HEK293 (cell line): ENCODE results near the gene TSEN2.

Source experiments
- FEZF1 ChIP-seq: fragments of 450-650 bp; formaldehyde crosslinking; IDR thresholded peaks from 2 replicates; pipeline ENCODE4 v1.5.1; 2016; ENCODE audit warnings: missing biosample characterization, missing genetic modification characterization
- HOXC10 ChIP-seq: sonication (generic); formaldehyde crosslinking; IDR thresholded peaks from 2 replicates; pipeline ENCODE4 v1.8.1; 2023; ENCODE audit warnings: mild to moderate bottlenecking, missing genetic modification reagents
- HOXD13 ChIP-seq: sonication (generic); formaldehyde crosslinking; IDR thresholded peaks from 2 replicates; pipeline ENCODE4 v1.8.0; 2022; ENCODE audit warnings: missing genetic modification reagents, borderline replicate concordance
- KLF1 ChIP-seq: fragments of 450-650 bp; formaldehyde crosslinking; IDR thresholded peaks from 2 replicates; pipeline ENCODE4 v1.5.1; 2016; ENCODE audit warnings: missing biosample characterization, missing genetic modification characterization
- MZF1 ChIP-seq: fragments of 450-650 bp; formaldehyde crosslinking; IDR thresholded peaks from 2 replicates; pipeline ENCODE4 v1.5.1; 2017; ENCODE audit warnings: missing biosample characterization, missing genetic modification characterization, borderline replicate concordance
- ZBTB17 ChIP-seq: fragments of 450-650 bp; formaldehyde crosslinking; IDR thresholded peaks from 2 replicates; pipeline ENCODE4 v1.5.1; 2016; ENCODE audit warnings: missing biosample characterization, missing genetic modification characterization
- ZNF175 ChIP-seq: fragments of 450-650 bp; formaldehyde crosslinking; IDR thresholded peaks from 2 replicates; pipeline ENCODE4 v1.5.1; 2016; ENCODE audit warnings: missing biosample characterization, missing genetic modification characterization
- ZNF335 ChIP-seq: fragments of 450-650 bp; formaldehyde crosslinking; conservative IDR thresholded peaks from 2 replicates; pipeline ENCODE4 v1.5.1; 2016; ENCODE audit warnings: missing biosample characterization, missing genetic modification characterization
- ZNF391 ChIP-seq: fragments of 450-650 bp; formaldehyde crosslinking; IDR thresholded peaks from 2 replicates; pipeline ENCODE4 v1.5.1; 2016; ENCODE audit warnings: low read depth, missing biosample characterization, missing genetic modification characterization, borderline replicate concordance
- ZNF404 ChIP-seq: fragments of 450-650 bp; formaldehyde crosslinking; IDR thresholded peaks from 2 replicates; pipeline ENCODE4 v1.5.1; 2017; ENCODE audit warnings: missing biosample characterization, missing genetic modification characterization
- ZNF416 ChIP-seq: fragments of 450-650 bp; formaldehyde crosslinking; IDR thresholded peaks from 2 replicates; pipeline ENCODE4 v1.5.1; 2016; ENCODE audit warnings: missing biosample characterization, missing genetic modification characterization
- ZNF473 ChIP-seq: fragments of 450-650 bp; formaldehyde crosslinking; IDR thresholded peaks from 2 replicates; pipeline ENCODE4 v1.5.1; 2017; ENCODE audit warnings: missing biosample characterization, missing genetic modification characterization
- ZNF555 ChIP-seq: fragments of 450-650 bp; formaldehyde crosslinking; conservative IDR thresholded peaks from 2 replicates; pipeline ENCODE4 v1.5.1; 2017; ENCODE audit warnings: missing biosample characterization, mild to moderate bottlenecking, missing genetic modification characterization, inconsistent platforms
- ZNF585B ChIP-seq: fragments of 450-650 bp; formaldehyde crosslinking; IDR thresholded peaks from 2 replicates; pipeline ENCODE4 v1.5.1; 2016; ENCODE audit warnings: missing biosample characterization, missing genetic modification characterization
- ZNF747 ChIP-seq: fragments of 450-650 bp; formaldehyde crosslinking; IDR thresholded peaks from 2 replicates; pipeline ENCODE4 v1.5.1; 2016; ENCODE audit warnings: missing biosample characterization, missing genetic modification characterization
- ZSCAN30 ChIP-seq: fragments of 450-650 bp; IDR thresholded peaks from 2 replicates; pipeline ENCODE4 v1.5.1; 2018; ENCODE audit warnings: missing biosample characterization, mild to moderate bottlenecking, missing genetic modification characterization, moderate library complexity
- TF ChIP-seq, protein P1 (sequence below): fragments of 450-650 bp; formaldehyde crosslinking; IDR thresholded peaks from 2 replicates; pipeline ENCODE4 v1.5.1; 2016; ENCODE audit warnings: missing biosample characterization, missing genetic modification characterization, borderline replicate concordance
- TF ChIP-seq, protein P2 (sequence below): fragments of 450-650 bp; formaldehyde crosslinking; conservative IDR thresholded peaks from 2 replicates; pipeline ENCODE4 v1.5.1; 2016; ENCODE audit warnings: low read depth, missing biosample characterization, missing genetic modification characterization
- TF ChIP-seq, protein P3 (sequence below): fragments of 450-650 bp; formaldehyde crosslinking; IDR thresholded peaks from 2 replicates; pipeline ENCODE4 v1.5.1; 2016; ENCODE audit warnings: missing biosample characterization, missing genetic modification characterization
- TF ChIP-seq, protein P4 (sequence below): fragments of 450-650 bp; formaldehyde crosslinking; IDR thresholded peaks from 2 replicates; pipeline ENCODE4 v1.5.1; 2016; ENCODE audit warnings: missing biosample characterization, missing genetic modification characterization
- TF ChIP-seq, protein P5 (sequence below): fragments of 450-650 bp; formaldehyde crosslinking; IDR thresholded peaks from 2 replicates; pipeline ENCODE4 v1.5.1; 2016; ENCODE audit warnings: missing biosample characterization, missing genetic modification characterization, borderline replicate concordance

Gene TSEN2

DNA sequence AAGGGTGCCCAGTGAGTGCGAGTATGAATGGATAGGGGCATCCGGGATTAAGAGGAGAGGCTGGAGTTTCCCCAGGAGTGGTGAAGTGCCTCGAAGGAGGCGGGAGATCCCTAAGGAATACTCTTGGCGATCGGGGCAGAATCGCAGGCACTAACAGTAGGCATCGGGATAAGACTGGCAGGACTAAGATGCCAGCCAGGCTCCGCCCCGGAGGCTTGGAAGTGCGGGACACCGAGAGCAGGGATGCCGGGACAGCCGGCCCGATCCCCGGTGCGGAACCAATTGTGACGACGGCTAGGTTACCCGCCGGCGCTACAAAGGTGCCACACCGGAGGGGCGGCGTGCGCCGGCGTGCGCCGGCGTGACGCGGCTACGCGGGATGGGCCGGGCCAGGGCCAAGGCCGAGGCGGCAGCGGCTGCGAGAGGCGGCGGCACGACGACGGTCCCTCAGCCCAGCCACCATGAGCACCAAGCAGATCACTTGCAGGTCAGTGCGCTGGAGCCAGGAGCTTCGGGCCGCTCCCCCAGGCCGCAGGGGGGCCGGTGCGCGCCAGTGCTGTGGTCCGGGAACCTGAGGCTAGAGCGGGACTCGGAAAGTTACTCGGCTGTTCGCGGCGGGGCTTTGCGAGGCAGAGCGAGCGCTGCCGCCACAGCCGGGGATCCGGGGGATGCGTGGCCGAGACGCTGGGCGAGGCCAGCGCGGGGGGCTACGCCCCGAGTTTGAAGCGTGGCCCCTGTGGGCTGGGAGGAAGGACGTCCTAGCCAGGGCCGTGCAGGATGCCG, 72.6 kb downstream of the TSEN2 start, which contains the start of gene MKRN2 (continued):
- TF ChIP-seq, protein P1, sequence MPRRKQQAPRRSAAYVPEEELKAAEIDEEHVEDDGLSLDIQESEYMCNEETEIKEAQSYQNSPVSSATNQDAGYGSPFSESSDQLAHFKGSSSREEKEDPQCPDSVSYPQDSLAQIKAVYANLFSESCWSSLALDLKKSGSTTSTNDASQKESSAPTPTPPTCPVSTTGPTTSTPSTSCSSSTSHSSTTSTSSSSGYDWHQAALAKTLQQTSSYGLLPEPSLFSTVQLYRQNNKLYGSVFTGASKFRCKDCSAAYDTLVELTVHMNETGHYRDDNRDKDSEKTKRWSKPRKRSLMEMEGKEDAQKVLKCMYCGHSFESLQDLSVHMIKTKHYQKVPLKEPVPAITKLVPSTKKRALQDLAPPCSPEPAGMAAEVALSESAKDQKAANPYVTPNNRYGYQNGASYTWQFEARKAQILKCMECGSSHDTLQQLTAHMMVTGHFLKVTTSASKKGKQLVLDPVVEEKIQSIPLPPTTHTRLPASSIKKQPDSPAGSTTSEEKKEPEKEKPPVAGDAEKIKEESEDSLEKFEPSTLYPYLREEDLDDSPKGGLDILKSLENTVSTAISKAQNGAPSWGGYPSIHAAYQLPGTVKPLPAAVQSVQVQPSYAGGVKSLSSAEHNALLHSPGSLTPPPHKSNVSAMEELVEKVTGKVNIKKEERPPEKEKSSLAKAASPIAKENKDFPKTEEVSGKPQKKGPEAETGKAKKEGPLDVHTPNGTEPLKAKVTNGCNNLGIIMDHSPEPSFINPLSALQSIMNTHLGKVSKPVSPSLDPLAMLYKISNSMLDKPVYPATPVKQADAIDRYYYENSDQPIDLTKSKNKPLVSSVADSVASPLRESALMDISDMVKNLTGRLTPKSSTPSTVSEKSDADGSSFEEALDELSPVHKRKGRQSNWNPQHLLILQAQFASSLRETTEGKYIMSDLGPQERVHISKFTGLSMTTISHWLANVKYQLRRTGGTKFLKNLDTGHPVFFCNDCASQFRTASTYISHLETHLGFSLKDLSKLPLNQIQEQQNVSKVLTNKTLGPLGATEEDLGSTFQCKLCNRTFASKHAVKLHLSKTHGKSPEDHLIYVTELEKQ (tag by site-specific recombination) = peak; percentile 57; the same call in 1 of the 2 replicates
- TF ChIP-seq, protein P2, sequence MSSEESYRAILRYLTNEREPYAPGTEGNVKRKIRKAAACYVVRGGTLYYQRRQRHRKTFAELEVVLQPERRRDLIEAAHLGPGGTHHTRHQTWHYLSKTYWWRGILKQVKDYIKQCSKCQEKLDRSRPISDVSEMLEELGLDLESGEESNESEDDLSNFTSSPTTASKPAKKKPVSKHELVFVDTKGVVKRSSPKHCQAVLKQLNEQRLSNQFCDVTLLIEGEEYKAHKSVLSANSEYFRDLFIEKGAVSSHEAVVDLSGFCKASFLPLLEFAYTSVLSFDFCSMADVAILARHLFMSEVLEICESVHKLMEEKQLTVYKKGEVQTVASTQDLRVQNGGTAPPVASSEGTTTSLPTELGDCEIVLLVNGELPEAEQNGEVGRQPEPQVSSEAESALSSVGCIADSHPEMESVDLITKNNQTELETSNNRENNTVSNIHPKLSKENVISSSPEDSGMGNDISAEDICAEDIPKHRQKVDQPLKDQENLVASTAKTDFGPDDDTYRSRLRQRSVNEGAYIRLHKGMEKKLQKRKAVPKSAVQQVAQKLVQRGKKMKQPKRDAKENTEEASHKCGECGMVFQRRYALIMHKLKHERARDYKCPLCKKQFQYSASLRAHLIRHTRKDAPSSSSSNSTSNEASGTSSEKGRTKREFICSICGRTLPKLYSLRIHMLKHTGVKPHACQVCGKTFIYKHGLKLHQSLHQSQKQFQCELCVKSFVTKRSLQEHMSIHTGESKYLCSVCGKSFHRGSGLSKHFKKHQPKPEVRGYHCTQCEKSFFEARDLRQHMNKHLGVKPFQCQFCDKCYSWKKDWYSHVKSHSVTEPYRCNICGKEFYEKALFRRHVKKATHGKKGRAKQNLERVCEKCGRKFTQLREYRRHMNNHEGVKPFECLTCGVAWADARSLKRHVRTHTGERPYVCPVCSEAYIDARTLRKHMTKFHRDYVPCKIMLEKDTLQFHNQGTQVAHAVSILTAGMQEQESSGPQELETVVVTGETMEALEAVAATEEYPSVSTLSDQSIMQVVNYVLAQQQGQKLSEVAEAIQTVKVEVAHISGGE (tag by site-specific recombination) = peak; percentile 99
- TF ChIP-seq KLF1 (tag by site-specific recombination) (peak; percentile 65), HOXC10 (no peak), FEZF1 (tag by site-specific recombination) (no peak), ZNF555 (no peak), ZSCAN30 (peak; percentile 99), ZNF175 (tag by site-specific recombination) (no peak), HOXD13 (CRISPR knock-in tag) (no peak), ZNF335 (tag by site-specific recombination) (peak; percentile 98), ZNF404 (tag by site-specific recombination) (no peak), ZNF473 (tag by site-specific recombination) (no peak), ZNF391 (tag by site-specific recombination) (peak; percentile 90; the same call in 1 of the 2 replicates), MZF1 (tag by site-specific recombination) (peak; percentile 88; the same call in 1 of the 2 replicates), ZNF747 (tag by site-specific recombination) (no peak), ZBTB17 (tag by site-specific recombination) (peak; percentile 86), ZNF416 (no peak), ZNF585B (no peak)
- TF ChIP-seq, protein P3, sequence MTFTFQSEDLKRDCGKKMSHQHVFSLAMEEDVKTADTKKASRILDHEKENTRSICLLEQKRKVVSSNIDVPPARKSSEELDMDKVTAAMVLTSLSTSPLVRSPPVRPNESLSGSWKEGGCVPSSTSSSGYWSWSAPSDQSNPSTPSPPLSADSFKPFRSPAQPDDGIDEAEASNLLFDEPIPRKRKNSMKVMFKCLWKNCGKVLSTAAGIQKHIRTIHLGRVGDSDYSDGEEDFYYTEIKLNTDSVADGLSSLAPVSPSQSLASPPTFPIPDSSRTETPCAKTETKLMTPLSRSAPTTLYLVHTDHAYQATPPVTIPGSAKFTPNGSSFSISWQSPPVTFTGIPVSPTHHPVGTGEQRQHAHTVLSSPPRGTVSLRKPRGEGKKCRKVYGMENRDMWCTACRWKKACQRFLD (tag by site-specific recombination) = 0 out of 2 replicates have a peak, but pooled peaks have one; percentile 30
- TF ChIP-seq, protein P4, sequence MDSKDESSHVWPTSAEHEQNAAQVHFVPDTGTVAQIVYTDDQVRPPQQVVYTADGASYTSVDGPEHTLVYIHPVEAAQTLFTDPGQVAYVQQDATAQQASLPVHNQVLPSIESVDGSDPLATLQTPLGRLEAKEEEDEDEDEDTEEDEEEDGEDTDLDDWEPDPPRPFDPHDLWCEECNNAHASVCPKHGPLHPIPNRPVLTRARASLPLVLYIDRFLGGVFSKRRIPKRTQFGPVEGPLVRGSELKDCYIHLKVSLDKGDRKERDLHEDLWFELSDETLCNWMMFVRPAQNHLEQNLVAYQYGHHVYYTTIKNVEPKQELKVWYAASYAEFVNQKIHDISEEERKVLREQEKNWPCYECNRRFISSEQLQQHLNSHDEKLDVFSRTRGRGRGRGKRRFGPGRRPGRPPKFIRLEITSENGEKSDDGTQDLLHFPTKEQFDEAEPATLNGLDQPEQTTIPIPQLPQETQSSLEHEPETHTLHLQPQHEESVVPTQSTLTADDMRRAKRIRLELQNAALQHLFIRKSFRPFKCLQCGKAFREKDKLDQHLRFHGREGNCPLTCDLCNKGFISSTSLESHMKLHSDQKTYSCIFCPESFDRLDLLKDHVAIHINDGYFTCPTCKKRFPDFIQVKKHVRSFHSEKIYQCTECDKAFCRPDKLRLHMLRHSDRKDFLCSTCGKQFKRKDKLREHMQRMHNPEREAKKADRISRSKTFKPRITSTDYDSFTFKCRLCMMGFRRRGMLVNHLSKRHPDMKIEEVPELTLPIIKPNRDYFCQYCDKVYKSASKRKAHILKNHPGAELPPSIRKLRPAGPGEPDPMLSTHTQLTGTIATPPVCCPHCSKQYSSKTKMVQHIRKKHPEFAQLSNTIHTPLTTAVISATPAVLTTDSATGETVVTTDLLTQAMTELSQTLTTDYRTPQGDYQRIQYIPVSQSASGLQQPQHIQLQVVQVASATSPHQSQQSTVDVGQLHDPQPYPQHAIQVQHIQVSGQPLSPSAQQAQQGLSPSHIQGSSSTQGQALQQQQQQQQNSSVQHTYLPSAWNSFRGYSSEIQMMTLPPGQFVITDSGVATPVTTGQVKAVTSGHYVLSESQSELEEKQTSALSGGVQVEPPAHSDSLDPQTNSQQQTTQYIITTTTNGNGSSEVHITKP (tag by site-specific recombination) = peak; percentile 68
- TF ChIP-seq, protein P5, sequence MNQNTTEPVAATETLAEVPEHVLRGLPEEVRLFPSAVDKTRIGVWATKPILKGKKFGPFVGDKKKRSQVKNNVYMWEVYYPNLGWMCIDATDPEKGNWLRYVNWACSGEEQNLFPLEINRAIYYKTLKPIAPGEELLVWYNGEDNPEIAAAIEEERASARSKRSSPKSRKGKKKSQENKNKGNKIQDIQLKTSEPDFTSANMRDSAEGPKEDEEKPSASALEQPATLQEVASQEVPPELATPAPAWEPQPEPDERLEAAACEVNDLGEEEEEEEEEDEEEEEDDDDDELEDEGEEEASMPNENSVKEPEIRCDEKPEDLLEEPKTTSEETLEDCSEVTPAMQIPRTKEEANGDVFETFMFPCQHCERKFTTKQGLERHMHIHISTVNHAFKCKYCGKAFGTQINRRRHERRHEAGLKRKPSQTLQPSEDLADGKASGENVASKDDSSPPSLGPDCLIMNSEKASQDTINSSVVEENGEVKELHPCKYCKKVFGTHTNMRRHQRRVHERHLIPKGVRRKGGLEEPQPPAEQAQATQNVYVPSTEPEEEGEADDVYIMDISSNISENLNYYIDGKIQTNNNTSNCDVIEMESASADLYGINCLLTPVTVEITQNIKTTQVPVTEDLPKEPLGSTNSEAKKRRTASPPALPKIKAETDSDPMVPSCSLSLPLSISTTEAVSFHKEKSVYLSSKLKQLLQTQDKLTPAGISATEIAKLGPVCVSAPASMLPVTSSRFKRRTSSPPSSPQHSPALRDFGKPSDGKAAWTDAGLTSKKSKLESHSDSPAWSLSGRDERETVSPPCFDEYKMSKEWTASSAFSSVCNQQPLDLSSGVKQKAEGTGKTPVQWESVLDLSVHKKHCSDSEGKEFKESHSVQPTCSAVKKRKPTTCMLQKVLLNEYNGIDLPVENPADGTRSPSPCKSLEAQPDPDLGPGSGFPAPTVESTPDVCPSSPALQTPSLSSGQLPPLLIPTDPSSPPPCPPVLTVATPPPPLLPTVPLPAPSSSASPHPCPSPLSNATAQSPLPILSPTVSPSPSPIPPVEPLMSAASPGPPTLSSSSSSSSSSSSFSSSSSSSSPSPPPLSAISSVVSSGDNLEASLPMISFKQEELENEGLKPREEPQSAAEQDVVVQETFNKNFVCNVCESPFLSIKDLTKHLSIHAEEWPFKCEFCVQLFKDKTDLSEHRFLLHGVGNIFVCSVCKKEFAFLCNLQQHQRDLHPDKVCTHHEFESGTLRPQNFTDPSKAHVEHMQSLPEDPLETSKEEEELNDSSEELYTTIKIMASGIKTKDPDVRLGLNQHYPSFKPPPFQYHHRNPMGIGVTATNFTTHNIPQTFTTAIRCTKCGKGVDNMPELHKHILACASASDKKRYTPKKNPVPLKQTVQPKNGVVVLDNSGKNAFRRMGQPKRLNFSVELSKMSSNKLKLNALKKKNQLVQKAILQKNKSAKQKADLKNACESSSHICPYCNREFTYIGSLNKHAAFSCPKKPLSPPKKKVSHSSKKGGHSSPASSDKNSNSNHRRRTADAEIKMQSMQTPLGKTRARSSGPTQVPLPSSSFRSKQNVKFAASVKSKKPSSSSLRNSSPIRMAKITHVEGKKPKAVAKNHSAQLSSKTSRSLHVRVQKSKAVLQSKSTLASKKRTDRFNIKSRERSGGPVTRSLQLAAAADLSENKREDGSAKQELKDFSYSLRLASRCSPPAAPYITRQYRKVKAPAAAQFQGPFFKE (tag by site-specific recombination) = no peak
